ENCODE data around the gene GSPT1.

DNA sequence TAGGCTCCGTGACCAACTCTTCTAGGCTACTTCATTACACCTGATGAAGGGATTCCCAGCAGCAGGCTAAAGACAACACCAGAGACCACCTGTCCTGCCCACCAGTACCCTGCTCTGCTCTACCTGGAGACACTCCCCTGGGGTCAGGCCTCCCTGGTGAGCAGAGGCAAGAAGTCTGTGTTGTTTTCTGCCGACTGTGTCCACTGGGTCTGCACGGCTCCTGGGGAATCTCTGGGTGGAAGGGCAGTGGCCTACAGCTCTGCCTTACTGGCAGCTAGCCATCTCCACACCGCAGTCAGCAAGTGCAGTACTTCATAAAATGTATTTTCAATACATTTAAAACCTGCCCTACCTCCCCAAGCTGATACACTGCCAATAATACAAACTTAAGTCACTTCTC is 71.3 kb downstream of the GSPT1 start:
- TF ChIP-seq, protein P1, sequence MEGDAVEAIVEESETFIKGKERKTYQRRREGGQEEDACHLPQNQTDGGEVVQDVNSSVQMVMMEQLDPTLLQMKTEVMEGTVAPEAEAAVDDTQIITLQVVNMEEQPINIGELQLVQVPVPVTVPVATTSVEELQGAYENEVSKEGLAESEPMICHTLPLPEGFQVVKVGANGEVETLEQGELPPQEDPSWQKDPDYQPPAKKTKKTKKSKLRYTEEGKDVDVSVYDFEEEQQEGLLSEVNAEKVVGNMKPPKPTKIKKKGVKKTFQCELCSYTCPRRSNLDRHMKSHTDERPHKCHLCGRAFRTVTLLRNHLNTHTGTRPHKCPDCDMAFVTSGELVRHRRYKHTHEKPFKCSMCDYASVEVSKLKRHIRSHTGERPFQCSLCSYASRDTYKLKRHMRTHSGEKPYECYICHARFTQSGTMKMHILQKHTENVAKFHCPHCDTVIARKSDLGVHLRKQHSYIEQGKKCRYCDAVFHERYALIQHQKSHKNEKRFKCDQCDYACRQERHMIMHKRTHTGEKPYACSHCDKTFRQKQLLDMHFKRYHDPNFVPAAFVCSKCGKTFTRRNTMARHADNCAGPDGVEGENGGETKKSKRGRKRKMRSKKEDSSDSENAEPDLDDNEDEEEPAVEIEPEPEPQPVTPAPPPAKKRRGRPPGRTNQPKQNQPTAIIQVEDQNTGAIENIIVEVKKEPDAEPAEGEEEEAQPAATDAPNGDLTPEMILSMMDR (IDR thresholded peaks at IDR 0.05): no peak
- TF ChIP-seq POLR2AphosphoS5 (IDR thresholded peaks at IDR 0.05) (no peak), POLR2A (IDR thresholded peaks at IDR 0.05; ENCODE audit: low read depth) (no peak)

Data from esophagus muscularis mucosa (tissue), 3 donors.